GDM1 (cell line): Measurements from ENCODE around the gene RPRD1A.
"Not testable (repeated sequence)": the region's sequence is repeated elsewhere in the genome, so short reads cannot be mapped to it uniquely, and the experiment has no call there.

ENCODE experiments used
- DNase-seq: peaks from one replicate; lab custom pipeline; 2025; lab: John Stamatoyannopoulos, UW

Gene RPRD1A

GRCh38 chr18:36031903-36032302, 35.5 kb downstream of the RPRD1A start:
- no peak for DNase-seq

GRCh38 chr18:36031407-36031806, 36.0 kb downstream of the RPRD1A start:
- no peak for DNase-seq

GRCh38 chr18:36028859-36029258, 38.5 kb downstream of the RPRD1A start:
- no peak for DNase-seq

- no peak for DNase-seq
These were observed 42.3 kb downstream of the RPRD1A start for GRCh38 chr18:36025025-36025424.

GRCh38 chr18:36024241-36024640, 43.1 kb downstream of the RPRD1A start:
- DNase-seq: not testable (repeated sequence)

- no peak for DNase-seq
These were observed 44.0 kb downstream of the RPRD1A start for GRCh38 chr18:36023336-36023735.

- no peak for DNase-seq
These were observed 47.1 kb downstream of the RPRD1A start for GRCh38 chr18:36020174-36020711.

- no peak for DNase-seq
These were observed 50.1 kb downstream of the RPRD1A start for GRCh38 chr18:36017232-36017631.

GRCh38 chr18:36015629-36016028, 51.7 kb downstream of the RPRD1A start:
- no peak for DNase-seq

GRCh38 chr18:36012891-36013290, 54.5 kb downstream of the RPRD1A start:
- no peak for DNase-seq

- DNase-seq: no peak
These were observed 58.1 kb downstream of the RPRD1A start for GRCh38 chr18:36009214-36009613.

GRCh38 chr18:36006997-36007396, 60.4 kb downstream of the RPRD1A start:
- DNase-seq: no peak

GRCh38 chr18:35999925-36000324, 67.4 kb downstream of the RPRD1A start:
- no peak for DNase-seq

- DNase-seq: no peak
These were observed 68.4 kb downstream of the RPRD1A start for GRCh38 chr18:35998967-35999366.

GRCh38 chr18:35993013-35993412, 74.3 kb downstream of the RPRD1A start:
- DNase-seq: no peak

GRCh38 chr18:35991696-35992095, 75.7 kb downstream of the RPRD1A start:
- no peak for DNase-seq

GRCh38 chr18:35983818-35984217, 83.5 kb downstream of the RPRD1A start:
- DNase-seq: no peak

- DNase-seq: no peak
These were observed 84.2 kb downstream of the RPRD1A start for GRCh38 chr18:35983147-35983546.

GRCh38 chr18:35982409-35983114, 84.8 kb downstream of the RPRD1A start:
- DNase-seq: no peak

- no peak for DNase-seq
These were observed 88.2 kb downstream of the RPRD1A start for GRCh38 chr18:35979112-35979511.

- DNase-seq: no peak
These were observed 93.2 kb downstream of the RPRD1A start for GRCh38 chr18:35974181-35974580.

GRCh38 chr18:35973650-35974049, 93.7 kb downstream of the RPRD1A start:
- no peak for DNase-seq

- DNase-seq: peak; percentile 90
These were observed 95.0 kb downstream of the RPRD1A start, which contains the start of gene RMP24 for GRCh38 chr18:35972197-35973000. RMP24 (plus strand) TSS chr18:35972679.
